HCT116 (cell line): ENCODE measurements around the gene ZBTB17. TPM values are rescaled to one million over a fixed set of nuclear protein-coding genes. Genes with fewer than 3 reads are reported as not detected.

Experiments
- ATAC-seq: fragments of 200-7000 bp; cut with Tn5 transposase; 2 replicates; pipeline ENCODE4 v1.9.1; 2020; ENCODE audit warnings: mild to moderate bottlenecking, moderate library complexity
- BruUV-seq: library from RNA; stranded (reverse); fragments of 400-500 nt; replicated peaks from 2 replicates; lab custom pipeline; 2021; lab: Mats Ljungman, UMichigan
- CTCF ChIA-PET: fragments of 300-600 bp; sonication (Branson Sonifier 250); formaldehyde crosslinking; loops from one replicate; lab custom pipeline; 2021; ENCODE audit warnings: antibody characterized with exemption; lab: Charles Lee
- POLR2A ChIA-PET: fragments of 300-600, 350-600 bp; sonication (Branson Sonifier 250); formaldehyde crosslinking; loops from one replicate; lab custom pipeline; 2021; ENCODE audit warnings: antibody characterized with exemption; lab: Charles Lee
- RAD21 ChIA-PET, 2 experiments: fragments of 300-600 bp; sonication (Branson Sonifier 250); formaldehyde crosslinking; loops; one replicate each; lab custom pipeline; 2023; ENCODE audit warnings: low total read pairs in 2 of 2; ENCODE audit not compliant: uncharacterized antibody in 2 of 2, unreplicated experiment in 2 of 2, low non-redundant PET in 1 of 2; lab: Charles Lee
- DNase-seq: peaks from one replicate; pipeline ENCODE4 v3.0.0-alpha.2; 2010; ENCODE audit warnings: low read depth, low spot score
- H2AFZ ChIP-seq: fragments of 200-600 bp; shearing (Covaris generic), sonication (generic); 2 replicates; pipeline ENCODE4 v1.6.1; 2017; ENCODE audit warnings: low read depth, mixed run types, mixed read lengths, antibody characterized with exemption, low read length; ENCODE audit not compliant: poor library complexity, severe bottlenecking
- H3K27ac ChIP-seq: 2 replicates; pipeline ENCODE4 v1.5.1; 2012; ENCODE audit warnings: low read depth, low read length
- H3K27me3 ChIP-seq: fragments of 200-600 bp; sonication (generic); 2 replicates; pipeline ENCODE4 v1.6.1; 2016; ENCODE audit warnings: mixed run types, low read length, mixed read lengths; ENCODE audit not compliant: insufficient read depth
- H3K36me3 ChIP-seq, 2 experiments: fragments of 200-500 bp in 1 of 2; fragments of 200-600 bp in 1 of 2; sonication (Bioruptor generic) in 1 of 2; sonication (generic) in 1 of 2; 2 replicates each; pipeline versions ENCODE4 v1.5.1 to v1.6.1; 2014 to 2016; ENCODE audit warnings: low read length in 2 of 2, inconsistent platforms in 1 of 2, mixed read lengths in 1 of 2, mixed run types in 1 of 2; ENCODE audit not compliant: insufficient read depth in 2 of 2, control insufficient read depth in 1 of 2
- H3K4me1 ChIP-seq, 2 experiments: fragments of 200-600 bp in 1 of 2; sonication (generic) in 1 of 2; 2 replicates each; pipeline versions ENCODE4 v1.5.1 to v1.6.1; 2012 to 2017; ENCODE audit warnings: low read length in 2 of 2, inconsistent platforms in 1 of 2, mild to moderate bottlenecking in 1 of 2, mixed read lengths in 1 of 2, mixed run types in 1 of 2, moderate library complexity in 1 of 2; ENCODE audit not compliant: insufficient read depth in 2 of 2, control insufficient read depth in 1 of 2
- H3K4me2 ChIP-seq: fragments of 200-600 bp; sonication (generic); 2 replicates; pipeline ENCODE4 v1.6.1; 2017; ENCODE audit warnings: mixed run types, low read length, mixed read lengths
- H3K4me3 ChIP-seq, 2 experiments: fragments of 200-600 bp in 1 of 2; sonication (generic) in 1 of 2; replicated peaks in 1 of 2; 2 replicates each; pipeline ENCODE4 v1.5.1; 2011 to 2016; ENCODE audit warnings: low read length in 2 of 2, control low read depth in 1 of 2, low read depth in 1 of 2, mild to moderate bottlenecking in 1 of 2, mixed read lengths in 1 of 2, mixed run types in 1 of 2
- H3K79me2 ChIP-seq: fragments of 200-600 bp; sonication (generic); 2 replicates; pipeline ENCODE4 v1.6.1; 2017; ENCODE audit warnings: mild to moderate bottlenecking, mixed run types, low read length, moderate library complexity, mixed read lengths; ENCODE audit not compliant: insufficient read depth
- H3K9ac ChIP-seq: fragments of 200-600 bp; sonication (generic); 2 replicates; pipeline ENCODE4 v1.6.1; 2016; ENCODE audit warnings: low read length, mixed read lengths
- H3K9me2 ChIP-seq: fragments of 200-600 bp; sonication (generic), shearing (Covaris generic); 2 replicates; pipeline ENCODE4 v1.6.1; 2017; ENCODE audit warnings: mixed run types, mild to moderate bottlenecking, moderate library complexity; ENCODE audit not compliant: insufficient read depth
- H3K9me3 ChIP-seq, 2 experiments: fragments of 200-500 bp in 1 of 2; fragments of 200-600 bp in 1 of 2; sonication (Bioruptor generic) in 1 of 2; sonication (generic) in 1 of 2; 2 replicates each; pipeline ENCODE4 v1.6.1; 2014 to 2017; ENCODE audit warnings: low read length in 2 of 2, mixed read lengths in 2 of 2, inconsistent platforms in 1 of 2, low read depth in 1 of 2, mild to moderate bottlenecking in 1 of 2, mixed run types in 1 of 2, moderate library complexity in 1 of 2; ENCODE audit not compliant: control insufficient read depth in 1 of 2, insufficient read depth in 1 of 2
- H4K20me1 ChIP-seq: fragments of 200-600 bp; sonication (generic), shearing (Covaris generic); 2 replicates; pipeline ENCODE4 v1.6.1; 2017; ENCODE audit warnings: mixed run types, mild to moderate bottlenecking, moderate library complexity; ENCODE audit not compliant: insufficient read depth
- CBX3 ChIP-seq: IDR thresholded peaks from 2 replicates; pipeline ENCODE4 v1.6.1; 2012; ENCODE audit warnings: low read depth
- CEBPB ChIP-seq: IDR thresholded peaks from 2 replicates; pipeline ENCODE4 v1.6.1; 2012; ENCODE audit warnings: low read depth
- EGR1 ChIP-seq: IDR thresholded peaks from 2 replicates; pipeline ENCODE4 v1.6.1; 2012; ENCODE audit warnings: low read depth
- ELF1 ChIP-seq: IDR thresholded peaks from 2 replicates; pipeline ENCODE4 v1.6.1; 2012; ENCODE audit warnings: low read depth, borderline replicate concordance
- EZH2 ChIP-seq: fragments of 200-600 bp; sonication (generic); IDR thresholded peaks from 2 replicates; pipeline ENCODE4 v1.6.1; 2017; ENCODE audit warnings: antibody characterized with exemption, mixed run types
- EZH2phosphoT487 ChIP-seq: fragments of 200-600 bp; IDR thresholded peaks from 2 replicates; pipeline ENCODE4 v1.6.1; 2018; ENCODE audit warnings: antibody characterized with exemption, borderline replicate concordance
- FOSL1 ChIP-seq: IDR thresholded peaks from 2 replicates; pipeline ENCODE4 v1.6.1; 2012; ENCODE audit warnings: low read depth
- JUND ChIP-seq: IDR thresholded peaks from 2 replicates; pipeline ENCODE4 v1.6.1; 2012
- POLR2A ChIP-seq: IDR thresholded peaks from 2 replicates; pipeline ENCODE4 v1.7.0; 2011; ENCODE audit warnings: borderline replicate concordance; ENCODE audit not compliant: insufficient read depth, insufficient read length; ENCODE audit errors: extremely low read depth
- POLR2AphosphoS5 ChIP-seq: IDR thresholded peaks from 2 replicates; pipeline ENCODE4 v1.6.1; 2011; ENCODE audit warnings: mild to moderate bottlenecking, low read depth, low read length, moderate library complexity
- SIN3A ChIP-seq: IDR thresholded peaks from 2 replicates; pipeline ENCODE4 v1.6.1; 2012; ENCODE audit warnings: low read depth
- YY1 ChIP-seq: IDR thresholded peaks from 2 replicates; pipeline ENCODE4 v1.6.1; 2011; ENCODE audit warnings: low read length, low read depth, moderate library complexity, mild to moderate bottlenecking; ENCODE audit not compliant: insufficient replicate concordance; ENCODE audit errors: extremely low read depth
- intact Hi-C: fragments of 100-400 bp; cut with micrococcal nuclease; formaldehyde crosslinking; loops from 2 replicates; pipeline ENCODE4 v1.10.0; 2022
- total RNA-seq: library from RNA; stranded (reverse); gene quantifications from one replicate; pipeline ENCODE4 v1.2.1, GENCODE V29; 2021; ENCODE audit not compliant: unreplicated experiment
- TF ChIP-seq, protein P1 (sequence below): IDR thresholded peaks from 2 replicates; pipeline ENCODE4 v1.6.1; 2012; ENCODE audit warnings: low read depth
- TF ChIP-seq, protein P2 (sequence below), 3 experiments: fragments of 200-600 bp in 1 of 3; sonication (generic) in 1 of 3; IDR thresholded peaks in 2 of 3; conservative IDR thresholded peaks in 1 of 3; 2 replicates each; pipeline ENCODE4 v1.5.1; 2012 to 2017; ENCODE audit warnings: low read depth in 2 of 3, low read length in 2 of 3, antibody characterized with exemption in 1 of 3, borderline replicate concordance in 1 of 3, control low read depth in 1 of 3, mild to moderate bottlenecking in 1 of 3, mixed read lengths in 1 of 3, mixed run types in 1 of 3, moderate library complexity in 1 of 3; ENCODE audit not compliant: insufficient read depth in 1 of 3
- TF ChIP-seq, protein P3 (sequence below): IDR thresholded peaks from 2 replicates; pipeline ENCODE4 v1.6.1; 2012

The ZBTB17 gene
- total RNA-seq, 1 experiment from 2014 or later = 31.6 TPM

DNA sequence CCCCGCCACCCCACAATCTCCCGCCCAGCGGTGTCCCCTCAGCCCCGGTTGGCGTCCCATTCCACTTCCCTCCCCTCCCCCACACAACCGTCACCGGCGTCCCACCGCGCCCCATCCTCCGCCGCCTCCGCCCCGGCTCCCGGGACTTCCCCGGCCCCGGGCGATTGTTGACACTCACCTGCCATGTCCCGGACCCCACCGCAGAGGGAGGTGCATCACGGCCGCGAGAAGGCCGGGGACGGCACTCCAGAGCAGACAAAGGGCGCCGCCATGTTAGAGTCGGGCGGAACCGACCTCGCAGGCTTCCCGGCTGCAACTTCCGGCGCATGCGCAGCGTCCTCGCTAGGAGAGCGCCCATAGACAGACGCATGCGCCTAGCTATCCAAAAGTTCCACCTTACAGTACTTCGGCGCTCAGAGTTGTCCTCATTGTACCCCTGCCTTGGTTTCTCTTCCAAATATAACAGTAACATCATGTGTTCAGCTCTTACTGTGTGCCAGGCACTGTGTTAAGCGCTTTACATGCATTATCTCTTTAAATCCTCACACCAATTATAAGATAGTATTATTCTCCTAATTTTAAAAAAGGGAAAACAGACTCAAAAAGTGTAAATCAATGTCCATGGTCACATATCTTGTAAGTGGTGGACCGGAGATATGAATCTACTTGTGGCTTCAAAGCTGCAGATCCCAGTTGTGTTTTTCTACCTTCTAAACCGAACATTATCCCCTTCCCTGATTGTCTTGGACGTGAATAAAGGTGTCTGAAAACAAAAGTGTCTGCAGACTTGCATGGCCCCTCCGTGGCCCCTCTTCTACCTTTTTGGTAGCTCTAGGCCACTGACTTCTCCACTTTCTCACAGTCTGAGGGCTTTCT lies at the start of gene ZBTB17 (continued):
- TF ChIP-seq, protein P1, sequence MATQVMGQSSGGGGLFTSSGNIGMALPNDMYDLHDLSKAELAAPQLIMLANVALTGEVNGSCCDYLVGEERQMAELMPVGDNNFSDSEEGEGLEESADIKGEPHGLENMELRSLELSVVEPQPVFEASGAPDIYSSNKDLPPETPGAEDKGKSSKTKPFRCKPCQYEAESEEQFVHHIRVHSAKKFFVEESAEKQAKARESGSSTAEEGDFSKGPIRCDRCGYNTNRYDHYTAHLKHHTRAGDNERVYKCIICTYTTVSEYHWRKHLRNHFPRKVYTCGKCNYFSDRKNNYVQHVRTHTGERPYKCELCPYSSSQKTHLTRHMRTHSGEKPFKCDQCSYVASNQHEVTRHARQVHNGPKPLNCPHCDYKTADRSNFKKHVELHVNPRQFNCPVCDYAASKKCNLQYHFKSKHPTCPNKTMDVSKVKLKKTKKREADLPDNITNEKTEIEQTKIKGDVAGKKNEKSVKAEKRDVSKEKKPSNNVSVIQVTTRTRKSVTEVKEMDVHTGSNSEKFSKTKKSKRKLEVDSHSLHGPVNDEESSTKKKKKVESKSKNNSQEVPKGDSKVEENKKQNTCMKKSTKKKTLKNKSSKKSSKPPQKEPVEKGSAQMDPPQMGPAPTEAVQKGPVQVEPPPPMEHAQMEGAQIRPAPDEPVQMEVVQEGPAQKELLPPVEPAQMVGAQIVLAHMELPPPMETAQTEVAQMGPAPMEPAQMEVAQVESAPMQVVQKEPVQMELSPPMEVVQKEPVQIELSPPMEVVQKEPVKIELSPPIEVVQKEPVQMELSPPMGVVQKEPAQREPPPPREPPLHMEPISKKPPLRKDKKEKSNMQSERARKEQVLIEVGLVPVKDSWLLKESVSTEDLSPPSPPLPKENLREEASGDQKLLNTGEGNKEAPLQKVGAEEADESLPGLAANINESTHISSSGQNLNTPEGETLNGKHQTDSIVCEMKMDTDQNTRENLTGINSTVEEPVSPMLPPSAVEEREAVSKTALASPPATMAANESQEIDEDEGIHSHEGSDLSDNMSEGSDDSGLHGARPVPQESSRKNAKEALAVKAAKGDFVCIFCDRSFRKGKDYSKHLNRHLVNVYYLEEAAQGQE = no peak
- no peak; the same call in none of the 2 replicates for TF ChIP-seq POLR2AphosphoS5
- TF ChIP-seq POLR2A = peak; percentile 76
- peak; percentile 66; the same call in 1 of the 2 replicates for TF ChIP-seq EGR1
- no peak for TF ChIP-seq EZH2
- TF ChIP-seq ELF1 = peak; percentile 97
- no peak for TF ChIP-seq EZH2phosphoT487

DNA sequence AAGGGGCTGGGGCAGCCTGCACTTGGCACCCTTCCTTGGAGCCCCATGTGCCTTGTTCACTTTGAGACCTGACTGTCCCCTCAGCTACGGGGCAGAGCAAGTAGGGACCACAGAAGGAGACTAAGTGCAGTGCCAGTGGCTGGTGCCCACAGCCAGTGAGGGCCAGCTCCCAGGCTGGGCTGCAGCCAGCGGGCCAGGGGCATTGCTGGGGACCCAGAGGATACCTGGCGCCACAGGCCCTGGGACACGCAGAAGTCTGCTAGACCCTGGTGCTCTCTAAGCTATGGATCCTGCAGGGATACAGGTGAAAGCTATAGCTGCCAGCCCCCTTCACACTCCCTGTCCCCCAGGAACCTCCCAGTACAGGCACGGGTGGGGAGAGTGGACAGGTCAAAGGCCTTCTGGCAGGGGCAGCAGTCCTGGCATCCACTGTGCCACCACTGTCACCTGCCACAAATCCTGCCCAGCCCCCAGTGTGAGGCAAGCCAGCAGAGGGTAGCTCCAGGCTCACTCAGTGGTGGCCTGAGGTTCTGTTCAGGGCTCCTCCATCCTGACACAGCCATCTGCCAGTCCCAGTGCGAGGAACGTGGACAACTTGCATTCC lies 47.3 kb upstream of the ZBTB17 start:
- no peaks in the 10 kb centered on the region for H3K79me2 ChIP-seq
- no peak overlapping the region for H3K4me3 ChIP-seq
- ChIA-PET POLR2A (no interaction called here), RAD21 (no interaction called here), CTCF (no interaction called here)
- no peaks in the 10 kb centered on the region for H3K36me3 ChIP-seq
- DNase-seq (no peak), ATAC-seq (no peak)
- H3K4me2 ChIP-seq = no peak overlapping the region
- H3K27me3 ChIP-seq = no peaks in the 10 kb centered on the region
- no peaks in the 10 kb centered on the region for H3K9me3 ChIP-seq
- H3K9me2 ChIP-seq = no peaks in the 10 kb centered on the region
- BruUV-seq = no TSS peak
- no peak overlapping the region for H3K9ac ChIP-seq
- H2AFZ ChIP-seq = no peak overlapping the region
- intact Hi-C loops = no loop called here
- no peak overlapping the region for H3K27ac ChIP-seq
- H4K20me1 ChIP-seq = no peaks in the 10 kb centered on the region
- H3K4me1 ChIP-seq = peaks cover 0 to 17% of the 10 kb centered on the region in 2 experiments; a peak in 3 of 4 replicates
- no peak for TF ChIP-seq JUND
- TF ChIP-seq, protein P2, sequence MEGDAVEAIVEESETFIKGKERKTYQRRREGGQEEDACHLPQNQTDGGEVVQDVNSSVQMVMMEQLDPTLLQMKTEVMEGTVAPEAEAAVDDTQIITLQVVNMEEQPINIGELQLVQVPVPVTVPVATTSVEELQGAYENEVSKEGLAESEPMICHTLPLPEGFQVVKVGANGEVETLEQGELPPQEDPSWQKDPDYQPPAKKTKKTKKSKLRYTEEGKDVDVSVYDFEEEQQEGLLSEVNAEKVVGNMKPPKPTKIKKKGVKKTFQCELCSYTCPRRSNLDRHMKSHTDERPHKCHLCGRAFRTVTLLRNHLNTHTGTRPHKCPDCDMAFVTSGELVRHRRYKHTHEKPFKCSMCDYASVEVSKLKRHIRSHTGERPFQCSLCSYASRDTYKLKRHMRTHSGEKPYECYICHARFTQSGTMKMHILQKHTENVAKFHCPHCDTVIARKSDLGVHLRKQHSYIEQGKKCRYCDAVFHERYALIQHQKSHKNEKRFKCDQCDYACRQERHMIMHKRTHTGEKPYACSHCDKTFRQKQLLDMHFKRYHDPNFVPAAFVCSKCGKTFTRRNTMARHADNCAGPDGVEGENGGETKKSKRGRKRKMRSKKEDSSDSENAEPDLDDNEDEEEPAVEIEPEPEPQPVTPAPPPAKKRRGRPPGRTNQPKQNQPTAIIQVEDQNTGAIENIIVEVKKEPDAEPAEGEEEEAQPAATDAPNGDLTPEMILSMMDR (IDR thresholded peaks at IDR 0.05 in 2 of 3, conservative IDR thresholded peaks at IDR 0.05 in 1 of 3; ENCODE audit: borderline replicate concordance in 1 of 3, insufficient read depth in 1 of 3, low read depth in 2 of 3, low read length in 2 of 3) = no peak
- TF ChIP-seq, protein P1 = no peak
- no peak for TF ChIP-seq YY1
- no peak for TF ChIP-seq CBX3
- TF ChIP-seq FOSL1 = no peak
- no peak for TF ChIP-seq CEBPB
- TF ChIP-seq, protein P3, sequence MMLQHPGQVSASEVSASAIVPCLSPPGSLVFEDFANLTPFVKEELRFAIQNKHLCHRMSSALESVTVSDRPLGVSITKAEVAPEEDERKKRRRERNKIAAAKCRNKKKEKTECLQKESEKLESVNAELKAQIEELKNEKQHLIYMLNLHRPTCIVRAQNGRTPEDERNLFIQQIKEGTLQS = no peak
- no peak for TF ChIP-seq SIN3A
